CD1c-positive myeloid dendritic cell (primary cell): ENCODE data around the gene ING5.
"Not testable (repeated sequence)": the region's sequence is repeated elsewhere in the genome, so short reads cannot be mapped to it uniquely, and the experiment has no call there.

Source experiments
- DNase-seq: peaks from one replicate; pipeline ENCODE4 v3.0.0-alpha.2; 2016; ENCODE audit errors: extremely low spot score

The ING5 gene

GRCh38 chr2:241739177-241739576, 37.3 kb downstream of the ING5 start:
- DNase-seq, result no peak

DNA sequence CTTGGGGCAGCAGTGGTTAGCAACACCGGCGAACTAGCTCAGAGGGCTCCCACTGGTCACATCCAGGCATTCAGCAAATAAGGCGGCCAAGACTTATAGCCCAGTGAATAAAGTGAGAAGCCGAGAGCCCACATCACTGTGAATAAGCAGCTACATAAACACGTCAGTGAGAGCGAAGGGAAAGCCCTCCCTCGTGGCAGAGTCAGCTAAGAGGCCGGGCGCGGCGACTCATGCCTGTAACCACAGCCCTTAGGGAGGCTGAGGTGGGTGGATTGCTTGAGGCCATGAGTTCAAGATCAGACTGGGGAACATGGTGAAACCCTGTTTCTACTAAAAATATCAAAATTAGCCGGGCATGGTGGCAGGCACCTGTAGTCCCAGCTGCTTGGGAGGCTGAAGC, 37.8 kb downstream of the ING5 start:
- peak; percentile 20 for DNase-seq

- peak; percentile 38 for DNase-seq
Measured at GRCh38 chr2:241741016-241741415, 39.2 kb downstream of the ING5 start.

DNA sequence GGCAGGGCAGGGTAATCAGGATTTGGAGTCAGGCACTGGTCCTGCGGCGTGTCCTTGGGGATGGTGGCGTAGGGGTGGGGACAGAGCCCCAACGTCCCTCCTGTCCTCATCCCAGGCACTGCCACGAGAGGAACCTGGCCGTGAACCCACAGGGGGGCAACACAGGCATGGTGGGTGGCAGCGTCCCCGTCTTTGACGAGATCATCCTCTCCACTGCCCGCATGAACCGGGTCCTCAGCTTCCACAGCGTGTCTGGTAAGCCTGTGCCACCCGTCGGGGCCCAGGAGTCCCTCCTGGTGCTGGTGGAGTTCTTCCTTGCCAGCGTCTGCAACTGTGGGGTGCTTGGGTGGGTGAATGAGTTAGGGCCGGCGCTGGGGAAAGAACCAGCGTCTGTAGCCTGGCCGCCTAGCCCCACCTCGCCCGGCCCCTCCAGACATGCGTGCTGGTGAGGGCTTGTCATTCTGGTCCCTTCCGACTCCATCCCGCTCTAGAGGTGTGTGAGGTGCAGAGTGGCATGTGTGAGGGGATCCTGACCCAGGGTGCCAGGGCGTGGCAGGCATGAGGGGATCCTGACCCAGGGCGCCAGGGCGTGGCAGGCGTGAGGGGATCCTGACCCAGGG, 40.6 kb downstream of the ING5 start:
- DNase-seq, result no peak

DNA sequence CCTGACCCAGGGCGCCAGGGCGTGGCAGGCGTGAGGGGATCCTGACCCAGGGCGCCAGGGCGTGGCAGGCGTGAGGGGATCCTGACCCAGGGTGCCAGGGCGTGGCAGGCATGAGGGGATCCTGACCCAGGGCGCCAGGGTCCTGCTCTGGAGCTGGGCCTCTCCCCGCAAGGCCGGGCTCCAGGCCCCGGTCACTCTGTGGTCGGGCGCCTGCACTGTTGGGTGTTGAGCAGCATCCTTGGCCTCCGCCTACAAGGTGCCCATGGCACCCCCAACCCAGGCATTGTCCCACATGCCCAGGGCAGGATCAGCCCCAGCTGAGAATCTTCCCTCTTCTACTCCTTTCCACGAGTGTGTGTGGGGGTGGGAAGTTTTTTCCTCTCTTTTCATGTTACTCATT, 41.2 kb downstream of the ING5 start:
- DNase-seq, result not testable (repeated sequence)

DNA sequence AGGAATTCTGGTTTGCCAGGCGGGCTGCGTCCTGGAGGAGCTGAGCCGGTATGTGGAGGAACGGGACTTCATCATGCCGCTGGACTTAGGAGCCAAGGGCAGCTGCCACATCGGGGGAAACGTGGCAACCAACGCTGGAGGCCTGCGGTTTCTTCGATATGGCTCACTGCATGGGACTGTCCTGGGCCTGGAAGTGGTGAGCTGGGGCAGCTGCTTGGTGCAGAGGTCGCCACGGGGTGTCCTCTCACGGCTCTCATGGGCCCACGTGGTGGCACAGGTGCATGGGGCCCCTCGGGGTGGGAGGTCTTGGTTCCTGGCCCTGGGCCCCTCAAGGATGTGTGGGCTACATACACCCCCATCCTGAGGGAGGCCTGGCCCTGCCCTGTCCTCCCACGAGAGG, 41.8 kb downstream of the ING5 start:
- no peak for DNase-seq

- DNase-seq, result no peak
Measured at GRCh38 chr2:241744028-241744754, 42.4 kb downstream of the ING5 start.

GRCh38 chr2:241745276-241745675, 43.4 kb downstream of the ING5 start:
- DNase-seq, result no peak

DNA sequence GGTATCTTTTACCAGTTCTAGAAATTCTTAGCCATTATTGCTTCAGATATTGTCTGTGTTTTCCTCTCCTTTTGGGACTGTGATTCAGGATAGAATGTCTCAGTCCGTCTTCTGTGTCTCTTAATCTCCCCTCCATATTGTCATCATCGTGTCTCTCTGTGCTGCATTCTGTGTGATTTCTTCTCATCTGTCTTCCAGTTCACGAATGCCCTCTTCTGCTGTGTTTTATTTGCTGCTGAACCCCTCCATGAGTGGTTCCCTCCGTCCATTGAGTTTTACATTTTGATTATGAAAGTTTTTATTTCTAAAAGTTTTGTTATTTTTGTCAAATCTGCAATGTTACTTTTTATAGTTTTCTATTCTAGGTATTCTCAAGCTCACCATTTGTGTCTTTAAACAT, 44.2 kb downstream of the ING5 start:
- DNase-seq, result no peak

DNA sequence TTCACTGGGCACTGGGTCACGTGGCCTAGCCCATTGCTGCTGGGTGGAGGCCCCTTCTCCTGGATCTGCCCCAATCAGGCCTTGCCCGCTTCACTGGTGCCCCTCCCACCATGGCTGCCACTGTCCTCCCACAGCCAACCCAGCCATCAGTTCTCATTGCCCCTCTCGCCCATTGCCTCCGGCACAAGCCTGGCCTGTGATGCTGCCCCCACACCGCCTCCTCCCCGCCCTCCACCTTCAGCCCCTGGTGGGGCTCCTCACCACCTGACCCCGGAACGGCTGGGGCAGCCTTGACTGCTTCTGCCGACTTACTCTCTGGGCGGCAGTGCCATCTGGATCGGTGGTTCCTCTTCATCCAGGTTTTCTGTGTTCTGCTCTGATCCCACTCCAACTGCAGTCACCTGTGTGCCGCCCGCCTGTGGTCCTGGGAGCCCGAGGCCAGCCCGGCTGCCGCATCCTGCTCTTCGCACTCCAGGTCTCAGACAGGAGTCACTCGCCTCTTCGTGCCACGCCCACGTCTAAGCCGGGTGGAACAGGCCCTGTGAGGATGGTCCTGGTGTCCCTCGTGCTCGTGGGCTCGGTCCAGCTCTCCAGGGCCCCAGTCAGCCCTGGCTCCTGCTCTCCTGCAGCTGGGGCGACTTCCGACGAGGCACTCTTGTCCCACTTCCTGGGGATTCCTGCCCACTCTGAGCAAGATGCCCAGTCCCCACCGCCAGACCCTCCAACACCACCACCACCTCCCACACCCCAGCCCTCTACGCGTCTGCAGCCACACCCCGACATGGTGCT, 46.8 kb downstream of the ING5 start:
- no peak for DNase-seq

DNA sequence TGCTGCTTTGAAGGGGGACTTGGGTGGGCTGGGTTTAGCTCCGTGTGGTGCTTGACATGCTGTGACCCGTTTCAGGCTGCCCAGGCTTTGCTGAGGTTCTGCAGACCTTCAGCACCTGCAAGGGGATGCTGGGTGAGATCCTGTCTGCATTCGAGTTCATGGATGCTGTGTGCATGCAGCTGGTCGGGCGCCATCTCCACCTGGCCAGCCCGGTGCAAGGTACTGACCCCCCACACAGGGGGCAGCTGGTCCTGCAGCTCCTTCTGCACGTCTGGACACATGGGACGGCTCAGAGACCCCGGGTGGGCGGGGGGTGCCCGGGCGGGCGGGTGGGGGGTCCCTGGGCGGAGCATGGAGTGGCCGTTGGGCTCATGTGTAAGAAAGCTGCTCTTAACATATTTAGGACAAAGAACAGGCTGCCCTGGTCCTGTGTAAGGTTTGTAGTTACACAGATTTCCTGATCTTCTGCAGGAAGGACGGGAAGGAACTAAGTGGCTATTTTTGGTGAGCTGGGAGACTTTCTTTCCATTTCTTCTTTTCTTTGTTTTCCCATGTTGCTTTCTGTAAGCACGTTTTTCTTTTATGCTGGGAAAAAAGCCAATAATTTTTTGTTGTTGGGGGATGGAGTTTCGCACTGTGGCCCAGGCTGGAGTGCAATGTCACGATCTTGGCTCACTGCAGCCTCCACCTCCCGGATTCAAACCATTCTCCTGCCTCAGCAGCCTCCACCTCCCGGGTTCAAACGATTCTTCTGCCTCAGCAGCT, 48.4 kb downstream of the ING5 start:
- DNase-seq, result no peak

DNA sequence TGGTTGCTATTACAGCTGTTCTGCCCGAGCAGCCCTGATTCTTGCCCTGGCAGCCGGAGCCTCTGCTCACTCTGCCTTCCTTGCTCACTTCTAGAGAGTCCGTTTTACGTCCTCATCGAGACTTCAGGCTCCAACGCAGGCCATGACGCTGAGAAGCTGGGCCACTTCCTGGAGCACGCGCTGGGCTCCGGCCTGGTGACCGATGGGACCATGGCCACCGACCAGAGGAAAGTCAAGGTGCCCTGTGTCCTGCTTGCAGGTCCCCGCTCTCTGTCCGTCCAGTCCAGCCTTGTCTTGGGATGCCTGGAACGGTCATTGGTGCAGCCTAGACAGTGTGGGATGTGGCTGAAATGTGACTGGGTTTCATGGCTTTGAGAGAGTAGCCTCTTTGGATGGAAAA, 49.3 kb downstream of the ING5 start:
- DNase-seq, result no peak

- DNase-seq, result no peak
Measured at GRCh38 chr2:241751776-241752175, 49.9 kb downstream of the ING5 start.

- DNase-seq, result no peak
Measured at GRCh38 chr2:241752253-241752652, 50.4 kb downstream of the ING5 start.

GRCh38 chr2:241752689-241753276, 50.9 kb downstream of the ING5 start:
- DNase-seq, result no peak

GRCh38 chr2:241753493-241753892, 51.7 kb downstream of the ING5 start:
- DNase-seq, result no peak

GRCh38 chr2:241754042-241754441, 52.2 kb downstream of the ING5 start:
- no peak for DNase-seq

GRCh38 chr2:241755166-241755565, 53.3 kb downstream of the ING5 start:
- no peak for DNase-seq

GRCh38 chr2:241755777-241756176, 53.9 kb downstream of the ING5 start:
- DNase-seq, result no peak

- DNase-seq, result no peak
Measured at GRCh38 chr2:241759067-241759807, 57.4 kb downstream of the ING5 start.

- DNase-seq, result not testable (repeated sequence)
Measured at GRCh38 chr2:241759893-241760292, 58.1 kb downstream of the ING5 start.
